Esophagus mucosa (tissue), 1 donor: ENCODE results near the gene TIRAP. TPM values are rescaled to one million over a fixed set of nuclear protein-coding genes. Genes with fewer than 3 reads are reported as not detected.

Source experiments
- total RNA-seq: library from RNA; stranded (reverse); gene quantifications from one replicate; pipeline ENCODE4 v1.2.4, GENCODE V29; 2023
- donor health status: DM: yes; HTN: yes; CAD: no.

TIRAP gene
- total RNA-seq, 1 donor from 2014 or later: 5.8 TPM

Other genes with a start within 250 kb of the TIRAP start
- 2.4 TPM for gene CDON, start 220.2 kb upstream of the TIRAP start, total RNA-seq
- 18.3 TPM for gene RPUSD4, start 71.4 kb upstream of the TIRAP start, total RNA-seq
- 6.6 TPM for gene FAM118B, start 71.3 kb upstream of the TIRAP start, total RNA-seq
- gene SRPRA, start 14.2 kb upstream of the TIRAP start, total RNA-seq: 49.0 TPM
- 13.2 TPM for gene FOXRED1, start 13.9 kb upstream of the TIRAP start, total RNA-seq
- gene DCPS, start 21.0 kb downstream of the TIRAP start, total RNA-seq: 17.4 TPM
- gene ST3GAL4, start 72.6 kb downstream of the TIRAP start, total RNA-seq: 54.2 TPM